ENCODE data around the gene FNDC3B. TPM values are rescaled to one million over a fixed set of nuclear protein-coding genes. Genes with fewer than 3 reads are reported as not detected.

FNDC3B gene
- total RNA-seq, 5 donors from 2014 or later (not counting 1 experiment from before 2014, with no cell fraction given) = 18.1 to 46.5 (median 23.5) TPM

DNA sequence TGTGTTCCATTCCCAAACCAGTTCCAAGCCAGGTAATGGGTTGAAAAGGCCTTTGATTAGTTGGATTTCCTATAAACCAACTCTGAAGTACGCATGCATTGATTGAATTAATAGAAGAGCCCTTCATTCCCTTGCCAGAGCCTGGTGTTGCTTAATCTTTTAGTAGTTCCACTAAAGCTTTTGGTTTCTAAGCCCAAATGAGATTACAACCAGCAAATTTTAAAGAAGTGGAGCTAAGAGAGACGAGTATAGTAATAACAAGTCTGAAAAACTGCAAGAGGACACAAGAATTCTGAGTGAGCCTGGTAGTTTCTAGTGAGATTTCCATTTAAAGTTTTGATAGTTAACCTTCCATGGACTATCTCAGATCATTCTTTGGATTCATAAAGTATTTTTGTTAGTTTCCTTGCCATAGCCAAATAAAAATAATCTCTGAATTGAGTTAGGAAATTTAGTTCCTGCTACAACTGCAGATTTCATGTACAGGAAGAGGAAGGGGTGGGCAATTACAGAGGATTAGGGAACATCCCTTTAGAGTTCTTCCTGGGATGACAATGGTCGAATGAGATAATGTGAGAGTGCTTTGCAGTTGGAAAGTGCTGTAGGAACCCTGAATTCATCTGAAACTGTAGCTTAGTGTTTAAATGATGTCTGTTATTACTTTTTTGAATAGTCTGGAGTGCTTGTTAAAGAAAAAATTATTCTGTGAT, 136.8 kb downstream of the FNDC3B start:
- DNase-seq (no peak), ATAC-seq (replicated peaks in 1 of 4) (no peak)
- Mint-ChIP-seq H3K27me3 (no peaks in the 10 kb centered on the region), H3K27ac (no peak overlapping the region), H3K4me3 (no peak overlapping the region), H3K4me1 (peaks cover 10 to 33% (median 12%) of the 10 kb centered on the region in 3 donors), H3K9me3 (no peaks in the 10 kb centered on the region), H3K36me3 (peaks cover 3% of the 10 kb centered on the region)
- ChIA-PET CTCF (no interaction called here), POLR2A (no interaction called here)
- 100% methylated on average over 1 of the region's 3 CpGs for WGBS (ENCODE audit: insufficient coverage)
- H3K4me1 ChIP-seq (ENCODE audit: control insufficient read depth in 1 of 2, extremely low read depth in 1 of 2, insufficient read depth in 2 of 2, low read length in 2 of 2) = no peaks in the 10 kb centered on the region
- no peaks in the 10 kb centered on the region for H3K36me3 ChIP-seq (ENCODE audit: control insufficient read depth in 2 of 2, extremely low read depth in 1 of 2, insufficient read depth in 1 of 2, low read length in 1 of 2)
- no peak overlapping the region for H3K27ac ChIP-seq (ENCODE audit: low read length)
- no peak overlapping the region for H3K4me3 ChIP-seq (ENCODE audit: control insufficient read depth in 1 of 2, extremely low read depth in 1 of 2, low read length in 1 of 2)
- H3K9me3 ChIP-seq = no peaks in the 10 kb centered on the region
- H3K27me3 ChIP-seq (replicated peaks in 1 of 2; ENCODE audit: control insufficient read depth in 2 of 2, extremely low read depth in 1 of 2, insufficient read depth in 2 of 2, low read length in 1 of 2) = no peaks in the 10 kb centered on the region

GRCh38 chr3:172177046-172177445, 137.7 kb downstream of the FNDC3B start:
- H3K4me1 Mint-ChIP-seq = peaks cover 13 to 36% (median 16%) of the 10 kb centered on the region in 3 donors
- H3K27ac Mint-ChIP-seq = no peak overlapping the region
- Histone ChIP-seq H3K4me1 (ENCODE audit: control insufficient read depth in 1 of 2, extremely low read depth in 1 of 2, insufficient read depth in 2 of 2, low read length in 2 of 2) (no peaks in the 10 kb centered on the region), H3K27ac (ENCODE audit: low read length) (no peak overlapping the region), H3K4me3 (ENCODE audit: control insufficient read depth in 1 of 2, extremely low read depth in 1 of 2, low read length in 1 of 2) (no peak overlapping the region), H3K9me3 (no peaks in the 10 kb centered on the region), H3K27me3 (replicated peaks in 1 of 2; ENCODE audit: control insufficient read depth in 2 of 2, extremely low read depth in 1 of 2, insufficient read depth in 2 of 2, low read length in 1 of 2) (no peaks in the 10 kb centered on the region), H3K36me3 (ENCODE audit: control insufficient read depth in 2 of 2, extremely low read depth in 1 of 2, insufficient read depth in 1 of 2, low read length in 1 of 2) (no peaks in the 10 kb centered on the region)
- ChIA-PET CTCF (interaction anchor here in 1 of 2 donors (0.7 kb wide), 2 partner anchors 46 to 141 kb away, joined by 3 to 12 read pairs; no protein-coding TSS in a partner anchor), POLR2A (interaction anchor here (0.6 to 0.7 kb wide), 2 partner anchors 19 to 57 kb away, joined by 4 to 9 read pairs; no protein-coding TSS in a partner anchor)
- ATAC-seq (replicated peaks in 1 of 4) (no peak), DNase-seq (no peak)
- H3K9me3 Mint-ChIP-seq = no peaks in the 10 kb centered on the region
- H3K27me3 Mint-ChIP-seq = no peaks in the 10 kb centered on the region
- WGBS (ENCODE audit: insufficient coverage) = no CpG with 5 or more reads among the region's 3 CpGs
- H3K36me3 Mint-ChIP-seq = peaks cover 3% of the 10 kb centered on the region
- H3K4me3 Mint-ChIP-seq = no peak overlapping the region

GRCh38 chr3:172177803-172178316, 138.5 kb downstream of the FNDC3B start:
- Histone ChIP-seq H3K36me3 (ENCODE audit: control insufficient read depth in 2 of 2, extremely low read depth in 1 of 2, insufficient read depth in 1 of 2, low read length in 1 of 2) (no peaks in the 10 kb centered on the region), H3K27me3 (replicated peaks in 1 of 2; ENCODE audit: control insufficient read depth in 2 of 2, extremely low read depth in 1 of 2, insufficient read depth in 2 of 2, low read length in 1 of 2) (no peaks in the 10 kb centered on the region), H3K4me3 (ENCODE audit: control insufficient read depth in 1 of 2, extremely low read depth in 1 of 2, low read length in 1 of 2) (no peak overlapping the region), H3K27ac (ENCODE audit: low read length) (no peak overlapping the region), H3K4me1 (ENCODE audit: control insufficient read depth in 1 of 2, extremely low read depth in 1 of 2, insufficient read depth in 2 of 2, low read length in 2 of 2) (no peaks in the 10 kb centered on the region), H3K9me3 (no peaks in the 10 kb centered on the region)
- Mint-ChIP-seq H3K9me3 (no peaks in the 10 kb centered on the region), H3K36me3 (peaks cover 3% of the 10 kb centered on the region), H3K4me1 (peaks cover 19 to 42% (median 24%) of the 10 kb centered on the region in 3 donors), H3K27ac (no peak overlapping the region), H3K27me3 (no peaks in the 10 kb centered on the region), H3K4me3 (no peak overlapping the region)
- DNase-seq = no peak
- no peak for ATAC-seq (replicated peaks in 1 of 4)
- POLR2A ChIA-PET = no interaction called here
- CTCF ChIA-PET = no interaction called here
- 100% methylated on average over 2 of the region's 2 CpGs for WGBS (ENCODE audit: insufficient coverage)

GRCh38 chr3:172179680-172180399, 140.5 kb downstream of the FNDC3B start:
- Histone ChIP-seq H3K4me1 (ENCODE audit: control insufficient read depth in 1 of 2, extremely low read depth in 1 of 2, insufficient read depth in 2 of 2, low read length in 2 of 2) (no peaks in the 10 kb centered on the region), H3K4me3 (ENCODE audit: control insufficient read depth in 1 of 2, extremely low read depth in 1 of 2, low read length in 1 of 2) (no peak overlapping the region), H3K27ac (ENCODE audit: low read length) (no peak overlapping the region), H3K27me3 (replicated peaks in 1 of 2; ENCODE audit: control insufficient read depth in 2 of 2, extremely low read depth in 1 of 2, insufficient read depth in 2 of 2, low read length in 1 of 2) (no peaks in the 10 kb centered on the region), H3K36me3 (ENCODE audit: control insufficient read depth in 2 of 2, extremely low read depth in 1 of 2, insufficient read depth in 1 of 2, low read length in 1 of 2) (no peaks in the 10 kb centered on the region), H3K9me3 (no peaks in the 10 kb centered on the region)
- ChIA-PET CTCF (interaction anchor here in 1 of 2 donors (1.1 kb wide), 1 partner anchor 144 kb away, joined by 3 read pairs; no protein-coding TSS in a partner anchor), POLR2A (interaction anchor here in 1 of 2 donors (0.6 kb wide), 1 partner anchor 15 kb away, joined by 3 read pairs; no protein-coding TSS in a partner anchor)
- Mint-ChIP-seq H3K27ac (no peak overlapping the region), H3K4me1 (peaks cover 18 to 32% (median 24%) of the 10 kb centered on the region in 3 donors), H3K9me3 (no peaks in the 10 kb centered on the region), H3K4me3 (no peak overlapping the region), H3K36me3 (peaks cover 3% of the 10 kb centered on the region), H3K27me3 (no peaks in the 10 kb centered on the region)
- no CpG with 5 or more reads among the region's 5 CpGs for WGBS (ENCODE audit: insufficient coverage)
- DNase-seq (no peak), ATAC-seq (replicated peaks in 1 of 4) (no peak)

DNA sequence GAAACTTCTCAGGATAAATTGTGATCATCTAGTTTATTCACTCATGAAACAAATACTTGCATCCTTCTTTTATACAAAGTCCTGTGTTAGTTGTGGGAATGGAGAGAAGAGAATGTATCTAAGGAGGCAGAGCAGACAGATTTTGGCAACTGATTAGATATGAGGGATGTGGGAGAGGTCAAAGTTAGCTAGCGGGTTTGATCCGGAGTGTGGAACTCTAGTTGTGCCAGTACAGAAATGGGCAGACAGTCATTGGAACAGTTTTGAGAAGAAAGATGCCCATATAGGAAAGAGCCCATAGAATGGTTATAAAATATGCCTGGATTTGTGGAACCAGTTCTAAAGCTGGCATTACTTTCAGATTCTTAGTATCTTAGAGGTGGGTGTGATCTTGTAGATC, 141.1 kb downstream of the FNDC3B start:
- no peak overlapping the region for H3K27ac Mint-ChIP-seq
- POLR2A ChIA-PET = no interaction called here
- ATAC-seq (replicated peaks in 1 of 4) = no peak

GRCh38 chr3:172181932-172182586, 142.7 kb downstream of the FNDC3B start:
- Mint-ChIP-seq H3K4me1 (peaks cover 19 to 26% (median 24%) of the 10 kb centered on the region in 3 donors), H3K27ac (peak overlapping the region in 1 of 2 donors; percentile 17), H3K9me3 (no peaks in the 10 kb centered on the region), H3K4me3 (no peak overlapping the region), H3K36me3 (peaks cover 7% of the 10 kb centered on the region), H3K27me3 (no peaks in the 10 kb centered on the region)
- CTCF ChIA-PET = interaction anchor here in 1 of 2 donors (0.6 kb wide), 1 partner anchor 312 kb away, joined by 3 read pairs; no protein-coding TSS in a partner anchor
- no peaks in the 10 kb centered on the region for H3K27me3 ChIP-seq (replicated peaks in 1 of 2; ENCODE audit: control insufficient read depth in 2 of 2, extremely low read depth in 1 of 2, insufficient read depth in 2 of 2, low read length in 1 of 2)
- H3K4me3 ChIP-seq (ENCODE audit: control insufficient read depth in 1 of 2, extremely low read depth in 1 of 2, low read length in 1 of 2) = no peak overlapping the region
- ATAC-seq (replicated peaks in 1 of 4) (no peak), DNase-seq (no peak)
- POLR2A ChIA-PET = no interaction called here
- no peaks in the 10 kb centered on the region for H3K4me1 ChIP-seq (ENCODE audit: control insufficient read depth in 1 of 2, extremely low read depth in 1 of 2, insufficient read depth in 2 of 2, low read length in 2 of 2)
- no peak overlapping the region for H3K27ac ChIP-seq (ENCODE audit: low read length)
- no peaks in the 10 kb centered on the region for H3K36me3 ChIP-seq (ENCODE audit: control insufficient read depth in 2 of 2, extremely low read depth in 1 of 2, insufficient read depth in 1 of 2, low read length in 1 of 2)
- 80% methylated on average over 4 of the region's 6 CpGs for whole genome bisulfite sequencing (ENCODE audit: insufficient coverage)
- no peaks in the 10 kb centered on the region for H3K9me3 ChIP-seq

More for the DNA sequence above, 141.1 kb downstream of the FNDC3B start:
- H3K27me3 Mint-ChIP-seq = no peaks in the 10 kb centered on the region
- Histone ChIP-seq H3K27me3 (replicated peaks in 1 of 2; ENCODE audit: control insufficient read depth in 2 of 2, extremely low read depth in 1 of 2, insufficient read depth in 2 of 2, low read length in 1 of 2) (no peaks in the 10 kb centered on the region), H3K27ac (ENCODE audit: low read length) (no peak overlapping the region), H3K4me1 (ENCODE audit: control insufficient read depth in 1 of 2, extremely low read depth in 1 of 2, insufficient read depth in 2 of 2, low read length in 2 of 2) (no peaks in the 10 kb centered on the region), H3K9me3 (no peaks in the 10 kb centered on the region), H3K4me3 (ENCODE audit: control insufficient read depth in 1 of 2, extremely low read depth in 1 of 2, low read length in 1 of 2) (no peak overlapping the region), H3K36me3 (ENCODE audit: control insufficient read depth in 2 of 2, extremely low read depth in 1 of 2, insufficient read depth in 1 of 2, low read length in 1 of 2) (no peaks in the 10 kb centered on the region)
- DNase-seq = no peak
- CTCF ChIA-PET = no interaction called here
- H3K4me3 Mint-ChIP-seq = no peak overlapping the region
- no peaks in the 10 kb centered on the region for H3K9me3 Mint-ChIP-seq
- H3K36me3 Mint-ChIP-seq = peaks cover 3% of the 10 kb centered on the region
- WGBS (ENCODE audit: insufficient coverage) = no CpG with 5 or more reads among the region's 2 CpGs
- peaks cover 18 to 27% (median 24%) of the 10 kb centered on the region in 3 donors for H3K4me1 Mint-ChIP-seq

Measured in T-cell (primary cell).